Muscle of arm (tissue), 14 donors: ENCODE data around the gene PIEZO1. TPM values are rescaled to one million over a fixed set of nuclear protein-coding genes. Genes with fewer than 3 reads are reported as not detected.
"Not testable (repeated sequence)": the region's sequence is repeated elsewhere in the genome, so short reads cannot be mapped to it uniquely, and the experiment has no call there.

ENCODE experiments used
- DNase-seq: peaks from one replicate; pipeline ENCODE4 v3.0.0-alpha.2; 2013
- long read RNA-seq, 11 donors: transcript quantifications; one replicate each; lab custom pipeline, GENCODE V29; 2026
- polyA plus RNA-seq, 12 donors: library from polyadenylated mRNA; unstranded; fragments of 120-200 nt; gene quantifications; one replicate each; pipeline ENCODE4 v1.2.1, GENCODE V29; 2013; ENCODE audit not compliant: insufficient read length in 12 of 12

PIEZO1 gene
- 10 to 100 TPM in 11 of 12 donors, not detected in 1; 36.1 to 78.2 (median 48.2) TPM for polyA plus RNA-seq
- long read RNA-seq, donor 1, partial matches to known transcripts, result 0 of 2 reads
- long read RNA-seq, donor 1, other reads (novel, unspliced or antisense), result 0 of 2 reads
- long read RNA-seq, donor 2, partial matches to known transcripts, result 0 of 1 reads
- long read RNA-seq, donor 2, other reads (novel, unspliced or antisense), result 0 of 1 reads
- long read RNA-seq, donor 3, result 0 reads
- long read RNA-seq, donor 4, result 0 reads
- long read RNA-seq, donor 5, partial matches to known transcripts, result 0 of 3 reads
- long read RNA-seq, donor 5, other reads (novel, unspliced or antisense), result 0 of 3 reads
- long read RNA-seq, donor 6, partial matches to known transcripts, result 0 of 2 reads
- long read RNA-seq, donor 6, other reads (novel, unspliced or antisense), result 0 of 2 reads
- long read RNA-seq, donor 7, partial matches to known transcripts, result 0 of 3 reads
- long read RNA-seq, donor 7, other reads (novel, unspliced or antisense), result 0 of 3 reads
- long read RNA-seq, donor 8, partial matches to known transcripts, result 0 of 1 reads
- long read RNA-seq, donor 8, other reads (novel, unspliced or antisense), result 0 of 1 reads
- long read RNA-seq, donor 9, partial matches to known transcripts, result 0 of 4 reads
- long read RNA-seq, donor 9, other reads (novel, unspliced or antisense), result 0 of 4 reads
- long read RNA-seq, donor 10, partial matches to known transcripts, result 0 of 1 reads
- long read RNA-seq, donor 10, other reads (novel, unspliced or antisense), result 0 of 1 reads
- long read RNA-seq, donor 11, partial matches to known transcripts, result 0 of 2 reads
- long read RNA-seq, donor 11, other reads (novel, unspliced or antisense), result 0 of 2 reads

- no peak for DNase-seq
Observed at GRCh38 chr16:88785106-88785924, at the start of gene PIEZO1. TSS of gene PIEZO1 (minus strand) at chr16:88785220. CDS start at chr16:88784964, 256 bp downstream.

- DNase-seq, result no peak
Observed at GRCh38 chr16:88834670-88835069, 49.6 kb upstream of the PIEZO1 start.

GRCh38 chr16:88833086-88833485 lies 48.1 kb upstream of the PIEZO1 start:
- no peak for DNase-seq

GRCh38 chr16:88831838-88832237 lies 46.8 kb upstream of the PIEZO1 start:
- DNase-seq, result no peak

- DNase-seq, result no peak
Observed at GRCh38 chr16:88830783-88831182, 45.8 kb upstream of the PIEZO1 start.

- DNase-seq, result no peak
Observed at GRCh38 chr16:88830258-88830657, 45.2 kb upstream of the PIEZO1 start.

- no peak for DNase-seq
Observed at GRCh38 chr16:88828711-88829110, 43.7 kb upstream of the PIEZO1 start.

- no peak for DNase-seq
Observed at GRCh38 chr16:88827727-88828126, 42.7 kb upstream of the PIEZO1 start.

- no peak for DNase-seq
Observed at GRCh38 chr16:88826070-88826840, 41.2 kb upstream of the PIEZO1 start.

GRCh38 chr16:88825146-88825545 lies 40.1 kb upstream of the PIEZO1 start:
- no peak for DNase-seq

GRCh38 chr16:88824256-88825077 lies 39.4 kb upstream of the PIEZO1 start:
- DNase-seq, result no peak

- DNase-seq, result not testable (repeated sequence)
Observed at GRCh38 chr16:88823646-88824045, 38.6 kb upstream of the PIEZO1 start.

- no peak for DNase-seq
Observed at GRCh38 chr16:88822281-88823040, 37.4 kb upstream of the PIEZO1 start.

- DNase-seq, result no peak
Observed at GRCh38 chr16:88821168-88821850, 36.3 kb upstream of the PIEZO1 start.

GRCh38 chr16:88820385-88821025 lies 35.5 kb upstream of the PIEZO1 start:
- DNase-seq, result no peak

- DNase-seq, result no peak
Observed at GRCh38 chr16:88819126-88819525, 34.1 kb upstream of the PIEZO1 start.

- DNase-seq, result no peak
Observed at GRCh38 chr16:88818575-88818874, 33.5 kb upstream of the PIEZO1 start.

- DNase-seq, result no peak
Observed at GRCh38 chr16:88817785-88818574, 33.0 kb upstream of the PIEZO1 start.
